Esophagus muscularis mucosa (tissue), 4 donors: ENCODE data around the gene SMO. TPM values are rescaled to one million over a fixed set of nuclear protein-coding genes. Genes with fewer than 3 reads are reported as not detected.

Source experiments
- DNase-seq: peaks from one replicate; pipeline ENCODE4 v3.0.0-alpha.2; 2017; ENCODE audit errors: extremely low spot score
- H3K27ac ChIP-seq, 4 donors: fragments of 200-600 bp; sonication (generic); replicated peaks in 1 of 4; 1 replicate in 3 of 4; 2 replicates in 1 of 4; pipeline ENCODE4 v1.5.1; 2016 to 2019; ENCODE audit warnings: mild to moderate bottlenecking in 1 of 4
- H3K27me3 ChIP-seq, 4 donors: fragments of 200-600 bp; sonication (generic); one replicate each; pipeline versions ENCODE4 v1.5.1 to v1.6.0; 2016 to 2019
- H3K36me3 ChIP-seq, 4 donors: fragments of 200-600 bp; sonication (generic); one replicate each; pipeline ENCODE4 v1.5.1; 2016 to 2019
- H3K4me1 ChIP-seq, 4 donors: fragments of 200-600 bp; sonication (generic); one replicate each; pipeline ENCODE4 v1.5.1; 2016 to 2019
- H3K4me3 ChIP-seq, 4 donors: fragments of 200-600 bp; sonication (generic); 1 replicate in 2 of 4; 2 replicates in 2 of 4; pipeline ENCODE4 v1.5.1; 2016 to 2019; ENCODE audit warnings: mild to moderate bottlenecking in 4 of 4, moderate library complexity in 1 of 4
- H3K9me3 ChIP-seq, 4 donors: fragments of 200-600 bp; sonication (generic); 1 replicate in 3 of 4; 2 replicates in 1 of 4; pipeline ENCODE4 v1.5.1; 2016 to 2019
- EP300 ChIP-seq: sonication (generic); formaldehyde crosslinking; IDR thresholded peaks from one replicate; pipeline ENCODE4 v1.6.1; 2017; ENCODE audit warnings: antibody characterized with exemption
- POLR2A ChIP-seq: fragments of 450-650 bp; IDR thresholded peaks from one replicate; pipeline ENCODE4 v1.6.1; 2017; ENCODE audit warnings: antibody characterized with exemption, moderate library complexity, mild to moderate bottlenecking, low read depth
- POLR2AphosphoS5 ChIP-seq, 2 donors: sonication (generic); formaldehyde crosslinking; IDR thresholded peaks; one replicate each; pipeline ENCODE4 v1.6.1; 2017; ENCODE audit warnings: antibody characterized with exemption in 2 of 2
- WGBS: methylation state at CpG from one replicate; pipeline ENCODE4 v1.1.5; 2018; 5-methylcytosine and 5-hydroxymethylcytosine counted together
- intact Hi-C: fragments of 100-400 bp; cut with DNase I; formaldehyde crosslinking; loops from one replicate; pipeline ENCODE4 v1.15.1; 2023
- total RNA-seq, 4 donors: library from RNA; depleted of rRNA; stranded (reverse); fragments of >200 nt; gene quantifications; one replicate each; pipeline versions ENCODE4 v1.1.0 to v1.2.1, GENCODE V29; 2016
- TF ChIP-seq, protein P1 (sequence below), 3 experiments: fragments of 200-600 bp in 2 of 3; fragments of 450-650 bp in 1 of 3; sonication (generic) in 2 of 3; IDR thresholded peaks; one replicate each; pipeline ENCODE4 v1.5.1; 2017 to 2019; ENCODE audit warnings: antibody characterized with exemption in 3 of 3, mild to moderate bottlenecking in 2 of 3, moderate library complexity in 1 of 3

SMO gene
- total RNA-seq, 4 donors from 2014 or later, result 8.7 to 23.9 (median 14.5) TPM

DNA sequence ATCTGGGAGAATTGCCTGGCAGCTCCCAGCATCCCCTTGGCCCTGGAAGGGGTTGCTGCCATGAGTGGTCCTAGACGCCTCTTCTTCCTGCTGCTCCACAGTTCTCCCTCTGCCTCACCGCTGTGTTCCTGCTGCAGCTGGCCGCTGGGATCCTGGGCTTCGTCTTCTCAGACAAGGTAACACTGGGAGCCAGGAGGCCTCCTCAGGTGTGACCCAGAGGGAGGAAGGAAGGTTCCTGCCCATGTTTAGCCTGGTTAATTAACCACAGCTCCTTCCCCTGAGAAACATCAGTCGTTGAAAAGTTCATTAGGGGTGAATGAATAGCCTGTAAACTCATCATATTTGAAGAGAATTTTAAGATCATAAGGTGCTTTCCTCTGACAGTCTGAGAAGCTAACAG, 25.7 kb upstream of the SMO start:
- no peak for DNase-seq
- Histone ChIP-seq H3K4me1 (peaks cover 0 to under 1% (median 0%) of the 10 kb centered on the region in 4 donors), H3K4me3 (no peak overlapping the region), H3K36me3 (no peaks in the 10 kb centered on the region), H3K9me3 (no peaks in the 10 kb centered on the region), H3K27ac (no peak overlapping the region), H3K27me3 (no peaks in the 10 kb centered on the region)
- no peak for TF ChIP-seq EP300
- TF ChIP-seq, protein P1, sequence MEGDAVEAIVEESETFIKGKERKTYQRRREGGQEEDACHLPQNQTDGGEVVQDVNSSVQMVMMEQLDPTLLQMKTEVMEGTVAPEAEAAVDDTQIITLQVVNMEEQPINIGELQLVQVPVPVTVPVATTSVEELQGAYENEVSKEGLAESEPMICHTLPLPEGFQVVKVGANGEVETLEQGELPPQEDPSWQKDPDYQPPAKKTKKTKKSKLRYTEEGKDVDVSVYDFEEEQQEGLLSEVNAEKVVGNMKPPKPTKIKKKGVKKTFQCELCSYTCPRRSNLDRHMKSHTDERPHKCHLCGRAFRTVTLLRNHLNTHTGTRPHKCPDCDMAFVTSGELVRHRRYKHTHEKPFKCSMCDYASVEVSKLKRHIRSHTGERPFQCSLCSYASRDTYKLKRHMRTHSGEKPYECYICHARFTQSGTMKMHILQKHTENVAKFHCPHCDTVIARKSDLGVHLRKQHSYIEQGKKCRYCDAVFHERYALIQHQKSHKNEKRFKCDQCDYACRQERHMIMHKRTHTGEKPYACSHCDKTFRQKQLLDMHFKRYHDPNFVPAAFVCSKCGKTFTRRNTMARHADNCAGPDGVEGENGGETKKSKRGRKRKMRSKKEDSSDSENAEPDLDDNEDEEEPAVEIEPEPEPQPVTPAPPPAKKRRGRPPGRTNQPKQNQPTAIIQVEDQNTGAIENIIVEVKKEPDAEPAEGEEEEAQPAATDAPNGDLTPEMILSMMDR (IDR thresholded peaks at IDR 0.05), result no peak
- TF ChIP-seq POLR2A, result no peak
- TF ChIP-seq POLR2AphosphoS5 (IDR thresholded peaks at IDR 0.05), result no peak
- intact Hi-C loops, result no loop called here
- 76% methylated on average over 5 of the region's 5 CpGs for WGBS

DNA sequence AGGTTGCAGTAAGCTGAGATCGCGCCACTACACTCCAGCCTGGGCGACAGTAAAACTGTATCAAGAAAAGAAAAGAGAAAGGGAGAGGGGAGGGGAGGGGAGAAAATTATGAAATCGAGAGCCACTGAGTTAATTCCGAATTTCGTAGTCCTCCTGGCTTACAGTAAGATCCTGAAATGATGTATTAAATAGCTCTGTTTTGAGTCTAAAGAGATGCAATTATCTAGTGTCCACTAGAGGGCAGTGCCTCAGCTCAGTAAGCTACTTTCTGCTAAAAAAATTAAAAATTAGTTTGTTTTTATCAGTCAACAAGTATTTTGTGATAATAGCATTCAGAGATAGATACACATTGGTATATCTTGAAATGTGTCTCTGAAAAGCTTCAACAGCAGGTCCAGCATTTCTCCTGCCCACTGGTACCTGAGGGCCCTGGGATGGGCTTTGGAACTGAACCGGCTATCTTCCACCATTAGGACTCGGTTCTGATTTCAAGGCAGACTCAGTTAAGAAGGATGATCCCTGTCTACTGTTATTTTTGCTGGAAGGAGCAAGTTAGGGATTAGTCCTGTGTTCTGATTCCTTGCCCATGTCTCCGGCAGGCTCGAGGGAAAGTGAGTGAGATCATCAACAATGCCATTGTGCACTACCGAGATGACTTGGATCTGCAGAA, 24.4 kb upstream of the SMO start:
- Histone ChIP-seq H3K9me3 (no peaks in the 10 kb centered on the region), H3K27me3 (no peaks in the 10 kb centered on the region), H3K36me3 (no peaks in the 10 kb centered on the region), H3K4me3 (no peak overlapping the region), H3K27ac (no peak overlapping the region), H3K4me1 (peaks cover 0 to 13% (median 10%) of the 10 kb centered on the region in 4 donors)
- intact Hi-C loops, result loop anchor here (1.0 kb wide), 1 partner anchor 46 kb away; no protein-coding TSS in a partner anchor
- no peak for DNase-seq
- TF ChIP-seq, protein P1 (IDR thresholded peaks at IDR 0.05), result peak; percentile 66 to 85 (median 82)
- TF ChIP-seq EP300, result no peak
- WGBS, result 63% methylated on average over 11 of the region's 11 CpGs

DNA sequence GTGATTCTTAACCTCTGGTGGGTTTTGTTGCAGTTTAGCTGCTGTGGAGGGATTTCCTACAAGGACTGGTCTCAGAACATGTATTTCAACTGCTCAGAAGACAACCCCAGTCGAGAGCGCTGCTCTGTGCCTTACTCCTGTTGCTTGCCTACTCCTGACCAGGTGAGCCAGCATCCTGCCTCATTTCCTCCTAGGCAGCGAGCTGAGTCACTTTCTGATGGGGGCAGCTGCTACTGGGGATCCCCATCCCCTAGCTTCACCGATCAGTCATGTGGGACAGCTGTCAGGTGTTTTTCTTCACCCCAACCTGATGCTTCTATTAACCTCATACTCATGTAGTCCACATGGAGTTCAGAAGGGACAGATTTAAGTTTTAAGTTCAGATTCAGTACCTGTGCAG, 21.7 kb upstream of the SMO start:
- WGBS, result 90% methylated on average over 4 of the region's 4 CpGs
- H3K4me3 ChIP-seq, result no peak overlapping the region
- intact Hi-C loops, result no loop called here

DNA sequence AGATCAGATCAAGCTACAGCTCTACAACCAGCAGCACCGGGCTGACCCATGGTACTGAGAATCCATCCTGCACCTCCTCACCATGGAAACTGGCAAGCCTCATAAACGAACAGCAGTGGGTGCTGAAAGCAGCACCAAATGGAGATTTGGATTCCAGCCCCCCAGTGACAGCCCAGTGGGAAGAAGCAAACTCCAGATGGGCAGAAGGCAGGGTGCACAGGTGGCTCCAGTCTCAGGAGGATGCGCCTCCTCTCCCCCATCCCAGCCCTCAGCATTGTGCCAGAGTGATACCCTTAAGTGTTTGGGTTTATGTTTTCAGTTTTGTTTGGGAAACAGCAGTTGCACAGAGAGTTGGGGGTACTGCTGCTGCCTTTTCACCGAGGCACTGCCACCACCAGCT, 20.6 kb upstream of the SMO start:
- no peak for DNase-seq
- peaks cover 0 to 28% (median 24%) of the 10 kb centered on the region in 4 donors for H3K4me1 ChIP-seq
- no peak overlapping the region for H3K27ac ChIP-seq
- TF ChIP-seq EP300 (no peak), POLR2AphosphoS5 (IDR thresholded peaks at IDR 0.05) (no peak), POLR2A (no peak)
- TF ChIP-seq, protein P1 (IDR thresholded peaks at IDR 0.05), result no peak
- H3K27me3 ChIP-seq, result no peaks in the 10 kb centered on the region
- intact Hi-C loops, result no loop called here
- 78% methylated on average over 4 of the region's 4 CpGs for WGBS
- H3K9me3 ChIP-seq, result no peaks in the 10 kb centered on the region
- H3K4me3 ChIP-seq, result no peak overlapping the region
- H3K36me3 ChIP-seq, result no peaks in the 10 kb centered on the region

More for the DNA sequence above, 21.7 kb upstream of the SMO start:
- no peaks in the 10 kb centered on the region for H3K9me3 ChIP-seq
- H3K27me3 ChIP-seq, result no peaks in the 10 kb centered on the region
- no peak for DNase-seq
- H3K36me3 ChIP-seq, result no peaks in the 10 kb centered on the region
- TF ChIP-seq POLR2AphosphoS5 (IDR thresholded peaks at IDR 0.05), result no peak
- TF ChIP-seq EP300, result no peak
- TF ChIP-seq, protein P1 (IDR thresholded peaks at IDR 0.05), result no peak
- no peak for TF ChIP-seq POLR2A
- H3K27ac ChIP-seq, result no peak overlapping the region
- H3K4me1 ChIP-seq, result peaks cover 0 to 28% (median 24%) of the 10 kb centered on the region in 4 donors
